ENCODE measurements around the gene TOX2. TPM values are rescaled to one million over a fixed set of nuclear protein-coding genes. Genes with fewer than 3 reads are reported as not detected.

TOX2 gene
- total and polyA plus RNA-seq, 2 of the 8 experiments (the other 6 are each of a cell fraction or from before 2014, with no cell fraction given) = 1.8 to 3.4 TPM

DNA sequence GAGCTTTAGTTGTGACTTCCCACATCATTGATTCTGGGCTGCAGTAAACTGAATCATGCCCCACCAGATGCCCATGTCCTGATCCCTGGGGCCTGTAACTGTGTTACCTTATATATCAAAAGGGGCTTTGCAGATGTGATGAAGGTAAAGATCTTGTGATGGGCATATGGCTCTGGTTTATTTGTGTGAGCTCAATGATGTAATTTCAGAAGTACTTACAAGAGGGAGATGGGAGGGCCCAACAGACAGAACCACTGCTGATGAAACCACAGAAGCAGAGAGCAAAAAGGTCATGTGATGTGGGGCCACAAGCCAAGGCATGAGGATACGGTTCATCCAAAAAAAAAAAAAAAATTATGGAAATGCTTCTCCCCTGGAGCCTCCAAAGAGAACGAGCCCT, 118.7 kb downstream of the TOX2 start:
- CTCF ChIA-PET (ENCODE audit: partially characterized antibody) = interaction anchor here (1.7 kb wide), 1 partner anchor 23 kb away, joined by 4 read pairs; no protein-coding TSS in a partner anchor

More for the DNA sequence above, 118.7 kb downstream of the TOX2 start:
- no peaks in the 10 kb centered on the region for H3K23me2 ChIP-seq (ENCODE audit: low read depth, low read length)
- H3K23ac ChIP-seq (ENCODE audit: insufficient read length) = no peak overlapping the region
- no peak overlapping the region for H3K9ac ChIP-seq (replicated peaks in 1 of 4; ENCODE audit: extremely low read depth in 1 of 4, low read depth in 3 of 4, low read length in 3 of 4)
- no peak overlapping the region for H3K18ac ChIP-seq (ENCODE audit: extremely low read depth, low read length)
- no peaks in the 10 kb centered on the region; a peak in 1 of 7 replicates for H3K4me1 ChIP-seq (replicated peaks in 1 of 4; ENCODE audit: control insufficient read depth in 3 of 4, insufficient read depth in 4 of 4, low read length in 3 of 4)
- H4K8ac ChIP-seq (ENCODE audit: extremely low read depth, insufficient read depth, low read length) = no peak overlapping the region
- H3K36me3 ChIP-seq (ENCODE audit: control insufficient read depth in 2 of 4, insufficient read depth in 4 of 4, low read length in 3 of 4) = no peaks in the 10 kb centered on the region
- no peak overlapping the region for H3K56ac ChIP-seq (replicated peaks; ENCODE audit: insufficient read length, low read depth, low read length)
- POLR2A ChIA-PET (ENCODE audit: partially characterized antibody) = no interaction called here
- H3K4ac ChIP-seq (replicated peaks; ENCODE audit: insufficient read length, low read depth, low read length) = no peak overlapping the region
- DNase-seq (ENCODE audit: low read depth in 1 of 2, low spot score in 2 of 2) = no peak
- H2BK12ac ChIP-seq (ENCODE audit: low read depth, low read length) = no peak overlapping the region
- H3K79me1 ChIP-seq (ENCODE audit: low read depth, low read length) = no peaks in the 10 kb centered on the region
- H2BK20ac ChIP-seq (ENCODE audit: low read length) = no peak overlapping the region
- H3K14ac ChIP-seq (ENCODE audit: insufficient read length) = no peak overlapping the region
- H3K4me3 ChIP-seq (ENCODE audit: extremely low read depth in 1 of 4, insufficient read depth in 2 of 4, low read depth in 3 of 4, low read length in 4 of 4) = no peak overlapping the region
- H3K27ac ChIP-seq (ENCODE audit: low read depth, low read length) = no peak overlapping the region
- H2BK120ac ChIP-seq (replicated peaks; ENCODE audit: low read depth, low read length) = no peak overlapping the region
- TF ChIP-seq NANOG (IDR thresholded peaks at IDR 0.05; ENCODE audit: insufficient read depth, low read depth, low read length, poor library complexity, severe bottlenecking) (no peak), TAF7 (optimal IDR thresholded peaks at IDR 0.05; ENCODE audit: borderline replicate concordance, low read depth, low read length) (no peak), SAP30 (IDR thresholded peaks at IDR 0.05; ENCODE audit: insufficient read depth, insufficient replicate concordance, low read length) (no peak), YY1 (IDR thresholded peaks at IDR 0.05; ENCODE audit: low read depth, low read length) (no peak), FOSL1 (IDR thresholded peaks at IDR 0.05; ENCODE audit: insufficient read depth, low read depth, low read length) (no peak), EGR1 (IDR thresholded peaks at IDR 0.05; ENCODE audit: borderline replicate concordance, low read depth, low read length) (no peak), KDM5A (IDR thresholded peaks at IDR 0.05; ENCODE audit: low read length) (no peak), TBP (IDR thresholded peaks at IDR 0.05; ENCODE audit: low read depth, low read length) (no peak), MAFK (IDR thresholded peaks at IDR 0.05; ENCODE audit: low read depth, low read length) (no peak), JUN (IDR thresholded peaks at IDR 0.05; ENCODE audit: low read depth, low read length) (no peak), POU5F1 (IDR thresholded peaks at IDR 0.05; ENCODE audit: low read depth, low read length) (no peak), BRCA1 (IDR thresholded peaks at IDR 0.05; ENCODE audit: low read depth, low read length) (no peak)
- H4K5ac ChIP-seq (ENCODE audit: insufficient read length, low read depth, low read length) = no peak overlapping the region
- H3K4me2 ChIP-seq (ENCODE audit: insufficient read depth in 1 of 2, low read depth in 2 of 2, low read length in 2 of 2) = no peak overlapping the region
- FAIRE-seq = no peak
- no peak overlapping the region for H2BK15ac ChIP-seq (ENCODE audit: low read length)
- no peaks in the 10 kb centered on the region for H3K79me2 ChIP-seq (ENCODE audit: control insufficient read depth in 1 of 2, insufficient read depth in 2 of 2, low read length in 2 of 2)
- no peaks in the 10 kb centered on the region for H4K20me1 ChIP-seq (replicated peaks in 1 of 2; ENCODE audit: control insufficient read depth in 1 of 2, insufficient read depth in 2 of 2, low read length in 2 of 2)
- H4K91ac ChIP-seq (replicated peaks; ENCODE audit: insufficient read length, low read length) = no peak overlapping the region
- H2AK5ac ChIP-seq (ENCODE audit: low read depth, low read length) = no peak overlapping the region
- H2BK5ac ChIP-seq (ENCODE audit: low read depth, low read length) = no peak overlapping the region
- H3K27me3 ChIP-seq (replicated peaks in 1 of 4; ENCODE audit: control insufficient read depth in 3 of 4, extremely low read depth in 1 of 4, insufficient read depth in 3 of 4, low read length in 3 of 4) = no peaks in the 10 kb centered on the region
- WGBS, 2 experiments (ENCODE audit: extremely low coverage in 1 of 2, insufficient coverage in 1 of 2, insufficient read length in 1 of 2, insufficient replicate concordance in 2 of 2, low coverage in 1 of 2, low lambda C conversion rate in 2 of 2, missing lambda C conversion rate in 1 of 2) = 50% methylated on average over 2 of the region's 2 CpGs; no CpG with 5 or more reads in 1 of the 2 experiments
- no peaks in the 10 kb centered on the region for H3K9me3 ChIP-seq (ENCODE audit: insufficient read depth in 2 of 2, low read depth in 1 of 2, low read length in 1 of 2)
- no peak overlapping the region for H2AFZ ChIP-seq (ENCODE audit: low read length)

All from H1 (cell line).